HEK293T (cell line): ENCODE data around the gene FOXL1.

Experiments used
- FOXM1 ChIP-seq: fragments of 450-650 bp; IDR thresholded peaks from 2 replicates; pipeline ENCODE4 v1.6.1; 2017; ENCODE audit warnings: mild to moderate bottlenecking, borderline replicate concordance
- SP1 ChIP-seq: fragments of 450-650 bp; IDR thresholded peaks from 2 replicates; pipeline ENCODE4 v1.6.1; 2017

GRCh38 chr16:86618431-86619238 lies 40.3 kb downstream of the FOXL1 start:
- no peak for TF ChIP-seq FOXM1
- no peak for TF ChIP-seq SP1
